GM12878 (cell line): ENCODE results near the gene FBXW9. TPM values are rescaled to one million over a fixed set of nuclear protein-coding genes. Genes with fewer than 3 reads are reported as not detected.

Experiments
- CBFB ChIP-seq: IDR thresholded peaks from 2 replicates; pipeline ENCODE4 v1.6.1; 2016; ENCODE audit warnings: antibody characterized with exemption, low read depth
- CHD2 ChIP-seq: IDR thresholded peaks from 2 replicates; pipeline ENCODE4 v1.6.1; 2011; ENCODE audit warnings: low read depth, low read length, improper control_type of control experiment, borderline replicate concordance
- CREB1 ChIP-seq: IDR thresholded peaks from 2 replicates; pipeline ENCODE4 v1.6.1; 2012; ENCODE audit warnings: low read depth, mild to moderate bottlenecking, inconsistent platforms
- ESRRA ChIP-seq: IDR thresholded peaks from 2 replicates; pipeline ENCODE4 v1.6.1; 2012; ENCODE audit warnings: mild to moderate bottlenecking, low read length, improper control_type of control experiment
- ETV6 ChIP-seq, 2 experiments: fragments of 450-650 bp in 1 of 2; IDR thresholded peaks in 1 of 2; conservative IDR thresholded peaks in 1 of 2; 2 replicates each; pipeline ENCODE4 v1.6.1; 2014; ENCODE audit warnings: antibody characterized with exemption in 1 of 2, borderline replicate concordance in 1 of 2, low read depth in 1 of 2, mild to moderate bottlenecking in 1 of 2, moderate library complexity in 1 of 2
- HCFC1 ChIP-seq: fragments of 150-350 bp; IDR thresholded peaks from 2 replicates; pipeline ENCODE4 v1.6.1; 2014; ENCODE audit warnings: low read length
- IKZF1 ChIP-seq: fragments of 450-650 bp; conservative IDR thresholded peaks from 2 replicates; pipeline ENCODE4 v1.6.1; 2017; ENCODE audit warnings: antibody characterized with exemption, mild to moderate bottlenecking
- IKZF2 ChIP-seq, 2 experiments: fragments of 450-650 bp; IDR thresholded peaks; 2 replicates each; pipeline ENCODE4 v1.6.1; 2017; ENCODE audit warnings: mild to moderate bottlenecking in 2 of 2, moderate library complexity in 2 of 2
- KAT2A ChIP-seq: conservative IDR thresholded peaks from 2 replicates; pipeline ENCODE4 v1.6.1; 2011; ENCODE audit warnings: low read depth, low read length; ENCODE audit not compliant: control insufficient read depth
- MTA3 ChIP-seq: IDR thresholded peaks from 2 replicates; pipeline ENCODE4 v1.6.1; 2012; ENCODE audit warnings: low read length, inconsistent platforms, borderline replicate concordance
- MYB ChIP-seq: fragments of 150-350 bp; IDR thresholded peaks from 2 replicates; pipeline ENCODE4 v1.6.1; 2014; ENCODE audit warnings: mild to moderate bottlenecking, low read depth, low read length, borderline replicate concordance
- MYC ChIP-seq: IDR thresholded peaks from 2 replicates; pipeline ENCODE4 v1.6.1; 2011; ENCODE audit warnings: mild to moderate bottlenecking, low read length, moderate library complexity, inconsistent platforms; ENCODE audit not compliant: insufficient read depth, insufficient replicate concordance, insufficient read length, severe bottlenecking
- NR2C1 ChIP-seq: fragments of 450-650 bp; IDR thresholded peaks from 2 replicates; pipeline ENCODE4 v1.6.1; 2017; ENCODE audit warnings: antibody characterized with exemption, mild to moderate bottlenecking, moderate library complexity
- RB1 ChIP-seq: fragments of 450-650 bp; formaldehyde crosslinking; IDR thresholded peaks from 2 replicates; pipeline ENCODE4 v1.6.1; 2017; ENCODE audit warnings: mild to moderate bottlenecking, borderline replicate concordance
- RUNX3 ChIP-seq: IDR thresholded peaks from 2 replicates; pipeline ENCODE4 v1.6.1; 2012; ENCODE audit warnings: low read length, inconsistent platforms
- SIX5 ChIP-seq: IDR thresholded peaks from 2 replicates; pipeline ENCODE4 v1.6.1; 2011; ENCODE audit warnings: mild to moderate bottlenecking, low read depth, low read length, moderate library complexity; ENCODE audit not compliant: severe bottlenecking
- SMAD1 ChIP-seq: fragments of 450-650 bp; IDR thresholded peaks from 2 replicates; pipeline ENCODE4 v1.6.1; 2018; ENCODE audit warnings: mild to moderate bottlenecking, low read depth; ENCODE audit not compliant: partially characterized antibody
- TARDBP ChIP-seq: IDR thresholded peaks from 2 replicates; pipeline ENCODE4 v1.6.1; 2016; ENCODE audit warnings: borderline replicate concordance
- WRNIP1 ChIP-seq: IDR thresholded peaks from 2 replicates; pipeline ENCODE4 v1.6.1; 2011; ENCODE audit warnings: low read depth, low read length, improper control_type of control experiment, borderline replicate concordance
- YY1 ChIP-seq: IDR thresholded peaks from 2 replicates; pipeline ENCODE4 v1.6.1; 2011; ENCODE audit warnings: low read depth, mild to moderate bottlenecking, low read length
- ZZZ3 ChIP-seq: IDR thresholded peaks from 2 replicates; pipeline ENCODE4 v1.6.1; 2011; ENCODE audit warnings: low read depth; ENCODE audit not compliant: control insufficient read depth, insufficient read length
- polyA plus RNA-seq, 11 experiments: library from polyadenylated mRNA; depleted of rRNA in 4 of 11; unstranded in 6 of 11; stranded (reverse) in 5 of 11; fragments of >200 nt; fragmentation: Nextera tagmentation in 4 of 11; fragmentation: Illumina TruSeq in 1 of 11; extraction: Ambion mirVana in 4 of 11; extraction: Trizol in 1 of 11; gene quantifications; 1 replicate in 1 of 11; 2 replicates in 10 of 11; pipeline versions ENCODE4 v1.2.1 to v1.2.3, GENCODE V29; 2011 to 2016; ENCODE audit warnings: inconsistent platforms in 2 of 11, missing spikeins in 2 of 11, low read depth in 1 of 11
- total RNA-seq, 4 experiments: library from RNA; depleted of rRNA in 3 of 4; stranded (reverse); fragments of >200 nt in 3 of 4; fragmentation: Illumina TruSeq in 1 of 4; extraction: Trizol in 1 of 4; gene quantifications; 2 replicates each; pipeline versions ENCODE4 v1.2.1 to v1.2.3, GENCODE V29; 2013 to 2021
- TF ChIP-seq, protein P1 (sequence below): fragments of 450-650 bp; conservative IDR thresholded peaks from 2 replicates; pipeline ENCODE4 v1.6.1; 2017; ENCODE audit warnings: mild to moderate bottlenecking, moderate library complexity
- TF ChIP-seq, protein P2 (sequence below): fragments of 450-650 bp; IDR thresholded peaks from 2 replicates; pipeline ENCODE4 v1.6.1; 2018; ENCODE audit warnings: mild to moderate bottlenecking, low read depth, moderate library complexity; ENCODE audit not compliant: partially characterized antibody
- TF ChIP-seq, protein P3 (sequence below): fragments of 450-650 bp; IDR thresholded peaks from 2 replicates; pipeline ENCODE4 v1.6.1; 2016; ENCODE audit warnings: mild to moderate bottlenecking

FBXW9 gene
- total and polyA plus RNA-seq, 10 of the 15 experiments (the other 5 are each of a cell fraction or from before 2014, with no cell fraction given): 0.21 to 14.8 (median 7.3) TPM

DNA sequence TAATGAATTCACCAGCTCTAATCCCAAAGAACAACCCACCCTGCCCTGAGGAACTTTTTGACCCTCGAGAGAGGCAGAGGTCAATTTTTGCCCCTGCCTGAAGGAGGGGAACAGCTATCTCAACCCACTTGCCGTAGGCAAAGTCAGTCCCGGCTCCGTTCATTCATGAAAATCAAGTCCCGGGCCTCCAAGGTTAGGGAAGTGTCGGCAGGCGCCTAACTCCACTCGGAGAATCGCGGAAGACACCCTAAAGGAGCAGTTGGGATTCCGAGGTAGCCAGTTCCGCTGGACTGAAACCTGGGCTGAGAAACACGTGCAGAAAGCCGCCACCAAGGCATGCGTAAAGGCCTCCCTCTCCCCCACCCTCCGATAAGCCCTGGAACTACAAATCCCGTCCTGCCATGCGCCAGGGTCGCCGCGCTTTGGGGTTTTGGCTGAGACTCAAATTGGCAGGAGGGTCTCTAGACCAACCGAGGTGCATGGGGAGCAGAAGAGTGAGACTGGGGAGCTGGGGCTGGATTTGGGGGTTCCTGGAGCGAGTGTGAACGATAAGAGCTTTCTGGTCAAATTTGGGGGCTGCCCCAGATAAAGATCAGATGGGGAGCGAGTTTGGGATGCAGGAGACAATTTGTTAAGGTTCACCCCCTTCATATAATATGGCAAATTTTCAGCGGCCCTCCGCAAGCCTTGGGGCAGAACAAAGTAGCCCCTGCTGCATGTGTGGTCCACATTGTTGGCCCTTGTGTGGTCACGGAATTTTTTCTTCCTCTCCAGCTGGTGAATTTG, 27.4 kb upstream of the FBXW9 start, which contains the start of gene TNPO2 (continued):
- TF ChIP-seq, protein P1, sequence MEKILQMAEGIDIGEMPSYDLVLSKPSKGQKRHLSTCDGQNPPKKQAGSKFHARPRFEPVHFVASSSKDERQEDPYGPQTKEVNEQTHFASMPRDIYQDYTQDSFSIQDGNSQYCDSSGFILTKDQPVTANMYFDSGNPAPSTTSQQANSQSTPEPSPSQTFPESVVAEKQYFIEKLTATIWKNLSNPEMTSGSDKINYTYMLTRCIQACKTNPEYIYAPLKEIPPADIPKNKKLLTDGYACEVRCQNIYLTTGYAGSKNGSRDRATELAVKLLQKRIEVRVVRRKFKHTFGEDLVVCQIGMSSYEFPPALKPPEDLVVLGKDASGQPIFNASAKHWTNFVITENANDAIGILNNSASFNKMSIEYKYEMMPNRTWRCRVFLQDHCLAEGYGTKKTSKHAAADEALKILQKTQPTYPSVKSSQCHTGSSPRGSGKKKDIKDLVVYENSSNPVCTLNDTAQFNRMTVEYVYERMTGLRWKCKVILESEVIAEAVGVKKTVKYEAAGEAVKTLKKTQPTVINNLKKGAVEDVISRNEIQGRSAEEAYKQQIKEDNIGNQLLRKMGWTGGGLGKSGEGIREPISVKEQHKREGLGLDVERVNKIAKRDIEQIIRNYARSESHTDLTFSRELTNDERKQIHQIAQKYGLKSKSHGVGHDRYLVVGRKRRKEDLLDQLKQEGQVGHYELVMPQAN: peak; percentile 79; the same call in 1 of the 2 replicates
- no peak for TF ChIP-seq RB1
- peak; percentile 85 for TF ChIP-seq MYC
- TF ChIP-seq MYB: no peak
- TF ChIP-seq ESRRA: 0 out of 2 replicates have a peak, but pooled peaks have one; percentile 22
- TF ChIP-seq CBFB: no peak
- TF ChIP-seq SMAD1: no peak
- peak; percentile 78 for TF ChIP-seq IKZF1
- TF ChIP-seq WRNIP1: no peak
- TF ChIP-seq KAT2A: no peak
- no peak for TF ChIP-seq MTA3
- TF ChIP-seq CREB1: peak; percentile 53; the same call in 1 of the 2 replicates
- peak in 1 of 2 experiments; percentile 10; a peak in 1 of 4 replicates for TF ChIP-seq IKZF2 (IDR thresholded peaks at IDR 0.05)
- TF ChIP-seq TARDBP: peak; percentile 61; the same call in 1 of the 2 replicates
- no peak for TF ChIP-seq ETV6 (conservative IDR thresholded peaks at IDR 0.05 in 1 of 2, IDR thresholded peaks at IDR 0.05 in 1 of 2; ENCODE audit: borderline replicate concordance in 1 of 2, low read depth in 1 of 2)
- TF ChIP-seq SIX5: peak; percentile 81
- no peak for TF ChIP-seq CHD2
- TF ChIP-seq, protein P2, sequence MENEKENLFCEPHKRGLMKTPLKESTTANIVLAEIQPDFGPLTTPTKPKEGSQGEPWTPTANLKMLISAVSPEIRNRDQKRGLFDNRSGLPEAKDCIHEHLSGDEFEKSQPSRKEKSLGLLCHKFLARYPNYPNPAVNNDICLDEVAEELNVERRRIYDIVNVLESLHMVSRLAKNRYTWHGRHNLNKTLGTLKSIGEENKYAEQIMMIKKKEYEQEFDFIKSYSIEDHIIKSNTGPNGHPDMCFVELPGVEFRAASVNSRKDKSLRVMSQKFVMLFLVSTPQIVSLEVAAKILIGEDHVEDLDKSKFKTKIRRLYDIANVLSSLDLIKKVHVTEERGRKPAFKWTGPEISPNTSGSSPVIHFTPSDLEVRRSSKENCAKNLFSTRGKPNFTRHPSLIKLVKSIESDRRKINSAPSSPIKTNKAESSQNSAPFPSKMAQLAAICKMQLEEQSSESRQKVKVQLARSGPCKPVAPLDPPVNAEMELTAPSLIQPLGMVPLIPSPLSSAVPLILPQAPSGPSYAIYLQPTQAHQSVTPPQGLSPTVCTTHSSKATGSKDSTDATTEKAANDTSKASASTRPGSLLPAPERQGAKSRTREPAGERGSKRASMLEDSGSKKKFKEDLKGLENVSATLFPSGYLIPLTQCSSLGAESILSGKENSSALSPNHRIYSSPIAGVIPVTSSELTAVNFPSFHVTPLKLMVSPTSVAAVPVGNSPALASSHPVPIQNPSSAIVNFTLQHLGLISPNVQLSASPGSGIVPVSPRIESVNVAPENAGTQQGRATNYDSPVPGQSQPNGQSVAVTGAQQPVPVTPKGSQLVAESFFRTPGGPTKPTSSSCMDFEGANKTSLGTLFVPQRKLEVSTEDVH: no peak
- TF ChIP-seq RUNX3: peak; percentile 71
- peak; percentile 89 for TF ChIP-seq HCFC1
- TF ChIP-seq YY1: peak; percentile 70; the same call in 1 of the 2 replicates
- no peak for TF ChIP-seq ZZZ3
- peak; percentile 88 for TF ChIP-seq NR2C1
- TF ChIP-seq, protein P3, sequence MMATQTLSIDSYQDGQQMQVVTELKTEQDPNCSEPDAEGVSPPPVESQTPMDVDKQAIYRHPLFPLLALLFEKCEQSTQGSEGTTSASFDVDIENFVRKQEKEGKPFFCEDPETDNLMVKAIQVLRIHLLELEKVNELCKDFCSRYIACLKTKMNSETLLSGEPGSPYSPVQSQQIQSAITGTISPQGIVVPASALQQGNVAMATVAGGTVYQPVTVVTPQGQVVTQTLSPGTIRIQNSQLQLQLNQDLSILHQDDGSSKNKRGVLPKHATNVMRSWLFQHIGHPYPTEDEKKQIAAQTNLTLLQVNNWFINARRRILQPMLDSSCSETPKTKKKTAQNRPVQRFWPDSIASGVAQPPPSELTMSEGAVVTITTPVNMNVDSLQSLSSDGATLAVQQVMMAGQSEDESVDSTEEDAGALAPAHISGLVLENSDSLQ: no peak
